Lower lobe of right lung (tissue), 2 donors: ENCODE data around the gene GABRB3. TPM values are rescaled to one million over a fixed set of nuclear protein-coding genes. Genes with fewer than 3 reads are reported as not detected.

ENCODE experiments used
- ATAC-seq, 2 donors: fragments of 200-7000 bp; cut with Tn5 transposase; one replicate each; pipeline ENCODE4 v1.9.1; 2020 to 2022; ENCODE audit warnings: mild to moderate bottlenecking in 2 of 2, moderate library complexity in 2 of 2
- DNase-seq: peaks from one replicate; pipeline ENCODE4 v3.0.0-alpha.2; 2020
- H3K27ac ChIP-seq: fragments of 200-600 bp; one replicate; pipeline ENCODE4 v1.8.0; 2022
- H3K27me3 ChIP-seq: fragments of 200-600 bp; one replicate; pipeline ENCODE4 v1.8.0; 2022; ENCODE audit warnings: low read depth
- H3K36me3 ChIP-seq: fragments of 200-600 bp; one replicate; pipeline ENCODE4 v1.8.0; 2022; ENCODE audit warnings: mild to moderate bottlenecking
- H3K4me1 ChIP-seq: fragments of 200-600 bp; one replicate; pipeline ENCODE4 v1.8.0; 2022
- H3K4me3 ChIP-seq: fragments of 200-600 bp; one replicate; pipeline ENCODE4 v1.8.0; 2022; ENCODE audit warnings: mild to moderate bottlenecking
- H3K9me3 ChIP-seq: fragments of 200-600 bp; one replicate; pipeline ENCODE4 v1.8.0; 2022
- CTCF ChIP-seq: fragments of 200-600 bp; IDR thresholded peaks from one replicate; pipeline ENCODE4 v1.8.0; 2022; ENCODE audit warnings: antibody characterized with exemption, mild to moderate bottlenecking
- intact Hi-C: fragments of 100-400 bp; cut with DNase I; formaldehyde crosslinking; loops from one replicate; pipeline ENCODE4 v1.11.0; 2022
- total RNA-seq: library from RNA; stranded (reverse); fragmentation: NEBNext Ultra II Directional; extraction: Animal tissue kit (Norgen Biotek cat#: 25700); gene quantifications from one replicate; pipeline ENCODE4 v1.2.1, GENCODE V29; 2021
- donor health status: DM: no; HTN: yes; CAD: no; lungs with severe emphysema.

GABRB3 gene
- total RNA-seq, 1 donor from 2014 or later, result 5.5 TPM

- Histone ChIP-seq H3K4me1 (no peaks in the 10 kb centered on the region), H3K27ac (no peak overlapping the region), H3K27me3 (no peaks in the 10 kb centered on the region), H3K9me3 (peaks cover 9% of the 10 kb centered on the region), H3K4me3 (no peak overlapping the region), H3K36me3 (no peaks in the 10 kb centered on the region)
- intact Hi-C loops, result no loop called here
- DNase-seq (no peak), ATAC-seq (no peak)
- no peak for TF ChIP-seq CTCF
Measured at GRCh38 chr15:26736502-26737248, 36.2 kb downstream of the GABRB3 start.

DNA sequence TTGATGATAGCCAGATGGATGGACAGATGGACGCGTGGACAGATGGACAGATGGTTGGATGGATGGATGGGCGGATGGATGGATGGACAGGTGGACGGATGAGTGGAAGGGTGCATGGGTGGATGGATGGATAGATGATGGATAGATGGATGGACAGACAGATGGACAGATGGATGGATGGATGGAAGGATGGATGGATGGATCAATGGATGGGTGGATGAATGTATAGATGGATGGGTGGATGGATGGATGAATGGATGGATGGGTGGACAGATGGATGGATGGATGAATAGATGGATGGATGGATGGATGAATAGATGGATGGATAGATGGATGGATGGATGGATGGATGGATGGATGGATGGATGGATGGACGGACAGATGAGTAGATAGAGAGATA, 40.9 kb downstream of the GABRB3 start:
- ATAC-seq (no peak), DNase-seq (no peak)
- no peak overlapping the region for H3K27ac ChIP-seq
- H3K4me1 ChIP-seq, result no peaks in the 10 kb centered on the region
- H3K4me3 ChIP-seq, result no peak overlapping the region
- no peaks in the 10 kb centered on the region for H3K36me3 ChIP-seq
- intact Hi-C loops, result no loop called here
- no peak for TF ChIP-seq CTCF
- H3K9me3 ChIP-seq, result peaks cover 9% of the 10 kb centered on the region
- H3K27me3 ChIP-seq, result no peaks in the 10 kb centered on the region

DNA sequence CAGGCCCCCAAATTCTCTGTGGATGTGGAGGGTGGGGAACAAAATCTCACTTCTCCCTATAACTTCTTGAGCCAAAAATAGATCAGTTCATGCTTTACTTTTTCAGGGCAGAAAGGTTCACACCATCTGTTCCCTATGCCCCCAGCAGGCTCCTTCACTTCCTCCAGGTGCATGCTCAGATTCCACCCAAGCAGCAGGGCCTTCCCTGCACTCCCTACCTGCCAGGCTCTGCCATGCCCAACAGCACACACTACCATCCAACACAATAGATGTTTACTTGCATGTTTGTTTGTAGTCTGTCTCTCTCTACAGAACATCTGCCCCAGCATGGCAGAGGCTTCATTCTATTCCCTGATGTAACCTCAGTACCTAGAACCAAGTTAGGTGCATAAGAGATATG, 43.3 kb downstream of the GABRB3 start:
- intact Hi-C loops, result no loop called here
- no peaks in the 10 kb centered on the region for H3K27me3 ChIP-seq
- H3K27ac ChIP-seq, result no peak overlapping the region
- H3K4me1 ChIP-seq, result no peaks in the 10 kb centered on the region
- H3K4me3 ChIP-seq, result no peak overlapping the region
- H3K9me3 ChIP-seq, result peaks cover 9% of the 10 kb centered on the region
- DNase-seq (no peak), ATAC-seq (no peak)
- H3K36me3 ChIP-seq, result no peaks in the 10 kb centered on the region
- TF ChIP-seq CTCF, result no peak

DNA sequence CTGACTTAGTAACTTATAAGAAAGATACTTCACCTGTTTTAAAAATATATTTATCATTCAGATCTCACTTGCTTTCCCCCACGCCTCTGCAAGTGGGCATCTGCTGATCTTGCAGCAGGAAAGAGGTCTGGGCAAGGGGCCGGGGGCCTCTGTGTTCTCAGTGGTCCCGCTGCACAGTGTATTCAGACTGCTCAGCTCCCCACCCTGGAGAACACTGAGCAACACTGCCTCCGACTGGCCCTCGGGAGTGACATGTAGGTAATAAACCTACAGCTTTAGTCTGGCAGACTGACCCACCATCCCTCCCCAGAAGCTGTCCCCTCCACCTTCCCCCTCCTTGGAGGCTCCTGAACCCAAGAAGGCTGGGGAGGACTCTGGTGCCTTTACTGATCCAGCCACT, 43.8 kb downstream of the GABRB3 start:
- no peaks in the 10 kb centered on the region for H3K4me1 ChIP-seq
- ATAC-seq (no peak), DNase-seq (no peak)
- intact Hi-C loops, result no loop called here
- H3K27ac ChIP-seq, result no peak overlapping the region
- no peak overlapping the region for H3K4me3 ChIP-seq
- H3K9me3 ChIP-seq, result peaks cover 9% of the 10 kb centered on the region
- no peaks in the 10 kb centered on the region for H3K27me3 ChIP-seq
- H3K36me3 ChIP-seq, result no peaks in the 10 kb centered on the region
- no peak for TF ChIP-seq CTCF

DNA sequence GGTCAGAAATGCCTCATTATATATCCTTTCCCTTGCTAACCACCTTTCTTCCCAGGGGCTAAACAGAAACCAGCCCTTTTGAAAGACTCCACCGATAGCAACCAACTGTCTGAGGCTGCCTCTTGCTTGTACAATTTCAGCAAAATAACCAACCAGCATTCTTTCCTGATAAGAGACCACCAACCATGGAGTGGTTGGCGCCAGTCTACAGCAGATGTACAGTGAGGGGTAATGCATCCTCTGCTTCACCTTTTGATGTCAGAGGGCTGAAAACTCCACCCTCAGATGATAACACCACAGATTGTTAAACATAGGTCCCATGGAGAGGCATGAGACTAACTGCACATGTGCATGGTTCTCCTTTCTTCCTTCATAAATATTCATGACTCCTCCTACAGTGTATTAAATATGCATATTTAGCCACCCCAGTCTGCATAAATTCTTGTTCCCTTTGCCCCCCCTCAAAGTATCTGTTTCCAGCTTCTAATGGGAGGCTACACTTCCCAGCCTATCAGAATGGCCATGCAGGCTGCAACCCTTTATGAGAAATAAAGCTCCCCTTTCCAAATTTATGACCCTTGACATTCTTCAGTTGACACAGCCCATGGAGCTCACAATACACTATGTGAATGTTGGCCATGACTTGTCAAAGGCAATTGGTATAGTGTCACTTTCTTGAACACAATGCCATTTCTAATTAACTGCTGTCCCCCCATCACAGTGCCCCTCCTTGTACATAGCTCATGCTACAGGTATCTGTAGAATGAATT, 48.3 kb downstream of the GABRB3 start:
- H3K4me3 ChIP-seq, result no peak overlapping the region
- DNase-seq (no peak), ATAC-seq (no peak)
- intact Hi-C loops, result no loop called here
- H3K27ac ChIP-seq, result no peak overlapping the region
- H3K4me1 ChIP-seq, result no peaks in the 10 kb centered on the region
- no peaks in the 10 kb centered on the region for H3K36me3 ChIP-seq
- no peak for TF ChIP-seq CTCF
- H3K9me3 ChIP-seq, result no peaks in the 10 kb centered on the region
- peaks cover 3% of the 10 kb centered on the region for H3K27me3 ChIP-seq
